ENCODE measurements around the gene HTRA1.

DNA sequence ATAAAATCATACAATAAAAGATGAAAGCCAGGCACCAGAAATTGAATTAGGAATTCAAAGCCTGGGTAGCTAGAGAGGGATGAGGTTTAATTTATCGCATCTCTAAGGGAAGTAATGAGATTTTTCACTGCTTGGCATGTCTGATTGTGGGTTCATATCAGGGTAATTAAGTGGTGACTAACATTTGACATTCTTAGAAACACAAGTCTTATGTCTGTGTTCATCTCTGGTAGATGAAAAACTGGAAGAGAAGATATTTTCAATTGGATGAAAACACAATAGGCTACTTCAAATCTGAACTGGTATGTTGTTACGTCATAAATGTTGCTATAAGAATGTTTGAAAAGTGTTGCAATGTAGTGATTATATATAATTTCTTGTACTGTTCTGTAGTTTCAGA is 43.7 kb upstream of the HTRA1 start:
- no peak for TF ChIP-seq POLR2A (IDR thresholded peaks at IDR 0.05)
- TF ChIP-seq, protein P1, sequence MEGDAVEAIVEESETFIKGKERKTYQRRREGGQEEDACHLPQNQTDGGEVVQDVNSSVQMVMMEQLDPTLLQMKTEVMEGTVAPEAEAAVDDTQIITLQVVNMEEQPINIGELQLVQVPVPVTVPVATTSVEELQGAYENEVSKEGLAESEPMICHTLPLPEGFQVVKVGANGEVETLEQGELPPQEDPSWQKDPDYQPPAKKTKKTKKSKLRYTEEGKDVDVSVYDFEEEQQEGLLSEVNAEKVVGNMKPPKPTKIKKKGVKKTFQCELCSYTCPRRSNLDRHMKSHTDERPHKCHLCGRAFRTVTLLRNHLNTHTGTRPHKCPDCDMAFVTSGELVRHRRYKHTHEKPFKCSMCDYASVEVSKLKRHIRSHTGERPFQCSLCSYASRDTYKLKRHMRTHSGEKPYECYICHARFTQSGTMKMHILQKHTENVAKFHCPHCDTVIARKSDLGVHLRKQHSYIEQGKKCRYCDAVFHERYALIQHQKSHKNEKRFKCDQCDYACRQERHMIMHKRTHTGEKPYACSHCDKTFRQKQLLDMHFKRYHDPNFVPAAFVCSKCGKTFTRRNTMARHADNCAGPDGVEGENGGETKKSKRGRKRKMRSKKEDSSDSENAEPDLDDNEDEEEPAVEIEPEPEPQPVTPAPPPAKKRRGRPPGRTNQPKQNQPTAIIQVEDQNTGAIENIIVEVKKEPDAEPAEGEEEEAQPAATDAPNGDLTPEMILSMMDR (IDR thresholded peaks at IDR 0.05), result no peak

Measured in esophagus squamous epithelium (tissue), 4 donors.